ENCODE data around the gene OAS2. TPM values are rescaled to one million over a fixed set of nuclear protein-coding genes. Genes with fewer than 3 reads are reported as not detected.

OAS2 gene
- total and polyA plus RNA-seq, 7 experiments from 2014 or later = 29.9 to 238 (median 63.6) TPM

- ChIA-PET CTCF (no interaction called here), POLR2A (no interaction called here)
- Histone ChIP-seq H3K4me1 (ENCODE audit: control insufficient read depth in 2 of 2, insufficient read depth in 2 of 2, low read length in 2 of 2) (no peaks in the 10 kb centered on the region), H3K9me3 (ENCODE audit: control insufficient read depth in 2 of 3, low read length in 3 of 3) (no peaks in the 10 kb centered on the region), H3K36me3 (ENCODE audit: control insufficient read depth in 2 of 3, insufficient read depth in 3 of 3, low read length in 3 of 3) (peaks cover 8 to 93% (median 24%) of the 10 kb centered on the region in 3 experiments), H3K27ac (ENCODE audit: low read depth, low read length) (no peak overlapping the region), H3K4me3 (ENCODE audit: low read length) (no peak overlapping the region), H3K27me3 (ENCODE audit: control insufficient read depth in 2 of 2, insufficient read depth in 2 of 2, low read length in 2 of 2) (no peaks in the 10 kb centered on the region)
- H3K4me3 Mint-ChIP-seq = no peak overlapping the region
- DNase-seq (no peak), ATAC-seq (no peak)
- peaks cover 26 to 91% (median 56%) of the 10 kb centered on the region in 5 donors for H3K36me3 Mint-ChIP-seq
- H3K27ac Mint-ChIP-seq = no peak overlapping the region
- no peaks in the 10 kb centered on the region for H3K27me3 Mint-ChIP-seq
- H3K9me3 Mint-ChIP-seq = peaks cover 0 to 3% (median 0%) of the 10 kb centered on the region in 11 donors
- peaks cover 0 to 16% (median 4%) of the 10 kb centered on the region in 7 donors for H3K4me1 Mint-ChIP-seq
- intact Hi-C loops (cut with micrococcal nuclease) = no loop called here
Observed at GRCh38 chr12:112965643-112966042, 12.7 kb upstream of the OAS2 start.

- peaks cover 0 to 1% (median 0%) of the 10 kb centered on the region in 11 donors for H3K9me3 Mint-ChIP-seq
- Histone ChIP-seq H3K4me1 (ENCODE audit: control insufficient read depth in 2 of 2, insufficient read depth in 2 of 2, low read length in 2 of 2) (no peaks in the 10 kb centered on the region), H3K27ac (ENCODE audit: low read depth, low read length) (no peak overlapping the region), H3K9me3 (ENCODE audit: control insufficient read depth in 2 of 3, low read length in 3 of 3) (no peaks in the 10 kb centered on the region), H3K4me3 (ENCODE audit: low read length) (no peak overlapping the region), H3K36me3 (ENCODE audit: control insufficient read depth in 2 of 3, insufficient read depth in 3 of 3, low read length in 3 of 3) (peaks cover 4 to 76% (median 16%) of the 10 kb centered on the region in 3 experiments), H3K27me3 (ENCODE audit: control insufficient read depth in 2 of 2, insufficient read depth in 2 of 2, low read length in 2 of 2) (no peaks in the 10 kb centered on the region)
- intact Hi-C loops (cut with micrococcal nuclease) = no loop called here
- no peak overlapping the region for H3K27ac Mint-ChIP-seq
- ATAC-seq = no peak
- no peaks in the 10 kb centered on the region for H3K27me3 Mint-ChIP-seq
- ChIA-PET CTCF (no interaction called here), POLR2A (interaction anchor here (0.7 kb wide), 1 partner anchor 11 kb away, joined by 3 read pairs; the partner anchor contains the start of gene OAS2)
- H3K4me1 Mint-ChIP-seq = peaks cover 0 to 14% (median 0%) of the 10 kb centered on the region in 7 donors
- peaks cover 14 to 79% (median 50%) of the 10 kb centered on the region in 5 donors for H3K36me3 Mint-ChIP-seq
- no peak for DNase-seq
- H3K4me3 Mint-ChIP-seq = no peak overlapping the region
Observed at GRCh38 chr12:112967306-112967705, 11.0 kb upstream of the OAS2 start.

GRCh38 chr12:112967858-112968257 is 10.5 kb upstream of the OAS2 start:
- peaks cover 0 to 14% (median 0%) of the 10 kb centered on the region in 7 donors for H3K4me1 Mint-ChIP-seq
- ATAC-seq = no peak
- H3K9me3 Mint-ChIP-seq = no peaks in the 10 kb centered on the region
- ChIA-PET POLR2A (interaction anchor here (0.7 kb wide), 1 partner anchor 11 kb away, joined by 3 read pairs; the partner anchor contains the start of gene OAS2), CTCF (no interaction called here)
- peaks cover 0 to 70% (median 16%) of the 10 kb centered on the region in 3 experiments for H3K36me3 ChIP-seq (ENCODE audit: control insufficient read depth in 2 of 3, insufficient read depth in 3 of 3, low read length in 3 of 3)
- H3K36me3 Mint-ChIP-seq = peaks cover 8 to 77% (median 44%) of the 10 kb centered on the region in 5 donors
- H3K9me3 ChIP-seq (ENCODE audit: control insufficient read depth in 2 of 3, low read length in 3 of 3) = no peaks in the 10 kb centered on the region
- H3K4me1 ChIP-seq (ENCODE audit: control insufficient read depth in 2 of 2, insufficient read depth in 2 of 2, low read length in 2 of 2) = no peaks in the 10 kb centered on the region
- no peak overlapping the region for H3K27ac ChIP-seq (ENCODE audit: low read depth, low read length)
- H3K27me3 ChIP-seq (ENCODE audit: control insufficient read depth in 2 of 2, insufficient read depth in 2 of 2, low read length in 2 of 2) = no peaks in the 10 kb centered on the region
- intact Hi-C loops (cut with micrococcal nuclease) = no loop called here
- no peak overlapping the region for H3K4me3 Mint-ChIP-seq
- H3K4me3 ChIP-seq (ENCODE audit: low read length) = no peak overlapping the region
- H3K27me3 Mint-ChIP-seq = no peaks in the 10 kb centered on the region
- DNase-seq = no peak
- H3K27ac Mint-ChIP-seq = no peak overlapping the region

- Histone ChIP-seq H3K4me1 (ENCODE audit: control insufficient read depth in 2 of 2, insufficient read depth in 2 of 2, low read length in 2 of 2) (no peaks in the 10 kb centered on the region), H3K27ac (ENCODE audit: low read depth, low read length) (no peak overlapping the region), H3K36me3 (ENCODE audit: control insufficient read depth in 2 of 3, insufficient read depth in 3 of 3, low read length in 3 of 3) (peaks cover 0 to 52% (median 8%) of the 10 kb centered on the region in 3 experiments), H3K27me3 (ENCODE audit: control insufficient read depth in 2 of 2, insufficient read depth in 2 of 2, low read length in 2 of 2) (no peaks in the 10 kb centered on the region), H3K4me3 (ENCODE audit: low read length) (no peak overlapping the region), H3K9me3 (ENCODE audit: control insufficient read depth in 2 of 3, low read length in 3 of 3) (no peaks in the 10 kb centered on the region)
- peaks cover 4 to 74% (median 39%) of the 10 kb centered on the region in 5 donors for H3K36me3 Mint-ChIP-seq
- CTCF ChIA-PET = interaction anchor here (0.7 kb wide), 1 partner anchor 70 kb away, joined by 3 read pairs; no protein-coding TSS in a partner anchor
- ATAC-seq = no peak
- no peak overlapping the region for H3K4me3 Mint-ChIP-seq
- POLR2A ChIA-PET = interaction anchor here (0.9 kb wide), 1 partner anchor 8 kb away, joined by 4 read pairs; the partner anchor contains the start of gene OAS2
- intact Hi-C loops (cut with micrococcal nuclease) = no loop called here
- peak overlapping the region in 2 of 9 donors; percentile 29 to 37 for H3K27ac Mint-ChIP-seq
- no peak for DNase-seq
- peaks cover 0 to 21% (median 0%) of the 10 kb centered on the region in 7 donors for H3K4me1 Mint-ChIP-seq
- H3K9me3 Mint-ChIP-seq = no peaks in the 10 kb centered on the region
- H3K27me3 Mint-ChIP-seq = no peaks in the 10 kb centered on the region
Observed at GRCh38 chr12:112969547-112970306, 8.6 kb upstream of the OAS2 start.

- intact Hi-C loops (cut with micrococcal nuclease) = no loop called here
- peaks cover 0 to 26% (median 0%) of the 10 kb centered on the region in 7 donors for H3K4me1 Mint-ChIP-seq
Observed at GRCh38 chr12:112970391-112970790, 7.9 kb upstream of the OAS2 start.

GRCh38 chr12:112971248-112971647 is 7.1 kb upstream of the OAS2 start:
- ChIA-PET CTCF (no interaction called here), POLR2A (no interaction called here)
- no peaks in the 10 kb centered on the region for H3K27me3 Mint-ChIP-seq
- no peak overlapping the region for H3K4me3 Mint-ChIP-seq
- H3K4me1 Mint-ChIP-seq = peaks cover 0 to 32% (median 0%) of the 10 kb centered on the region in 7 donors
- intact Hi-C loops (cut with micrococcal nuclease) = no loop called here
- H3K9me3 Mint-ChIP-seq = no peaks in the 10 kb centered on the region
- H3K36me3 Mint-ChIP-seq = peaks cover 4 to 70% (median 39%) of the 10 kb centered on the region in 5 donors
- H3K27ac Mint-ChIP-seq = peak overlapping the region in 2 of 9 donors; percentile 10 to 69
- no peak overlapping the region for H3K27ac ChIP-seq (ENCODE audit: low read depth, low read length)
- no peak for DNase-seq
- H3K4me3 ChIP-seq (ENCODE audit: low read length) = no peak overlapping the region
- H3K9me3 ChIP-seq (ENCODE audit: control insufficient read depth in 2 of 3, low read length in 3 of 3) = no peaks in the 10 kb centered on the region
- no peaks in the 10 kb centered on the region for H3K4me1 ChIP-seq (ENCODE audit: control insufficient read depth in 2 of 2, insufficient read depth in 2 of 2, low read length in 2 of 2)
- H3K36me3 ChIP-seq (ENCODE audit: control insufficient read depth in 2 of 3, insufficient read depth in 3 of 3, low read length in 3 of 3) = peaks cover 0 to 36% (median 0%) of the 10 kb centered on the region in 3 experiments
- ATAC-seq = no peak
- H3K27me3 ChIP-seq (ENCODE audit: control insufficient read depth in 2 of 2, insufficient read depth in 2 of 2, low read length in 2 of 2) = no peaks in the 10 kb centered on the region

More at GRCh38 chr12:112970391-112970790, 7.9 kb upstream of the OAS2 start:
- Histone ChIP-seq H3K27ac (ENCODE audit: low read depth, low read length) (no peak overlapping the region), H3K4me1 (ENCODE audit: control insufficient read depth in 2 of 2, insufficient read depth in 2 of 2, low read length in 2 of 2) (no peaks in the 10 kb centered on the region), H3K27me3 (ENCODE audit: control insufficient read depth in 2 of 2, insufficient read depth in 2 of 2, low read length in 2 of 2) (no peaks in the 10 kb centered on the region), H3K36me3 (ENCODE audit: control insufficient read depth in 2 of 3, insufficient read depth in 3 of 3, low read length in 3 of 3) (peaks cover 0 to 45% (median 3%) of the 10 kb centered on the region in 3 experiments), H3K9me3 (ENCODE audit: control insufficient read depth in 2 of 3, low read length in 3 of 3) (no peaks in the 10 kb centered on the region), H3K4me3 (ENCODE audit: low read length) (no peak overlapping the region)
- CTCF ChIA-PET = no interaction called here
- DNase-seq (no peak), ATAC-seq (no peak)
- Mint-ChIP-seq H3K36me3 (peaks cover 4 to 74% (median 39%) of the 10 kb centered on the region in 5 donors), H3K9me3 (no peaks in the 10 kb centered on the region), H3K27me3 (no peaks in the 10 kb centered on the region), H3K27ac (peak overlapping the region in 2 of 9 donors; percentile 29 to 37), H3K4me3 (no peak overlapping the region)
- POLR2A ChIA-PET = no interaction called here
